ENCODE results near the gene TSPO.

TSPO gene

GRCh38 chr22:43113526-43114251 is 37.7 kb upstream of the TSPO start:
- TF ChIP-seq CTCF (conservative IDR thresholded peaks at IDR 0.05) (no peak), ZFX (IDR thresholded peaks at IDR 0.05) (no peak)
- H3K27ac ChIP-seq = peak overlapping the region; percentile 87

DNA sequence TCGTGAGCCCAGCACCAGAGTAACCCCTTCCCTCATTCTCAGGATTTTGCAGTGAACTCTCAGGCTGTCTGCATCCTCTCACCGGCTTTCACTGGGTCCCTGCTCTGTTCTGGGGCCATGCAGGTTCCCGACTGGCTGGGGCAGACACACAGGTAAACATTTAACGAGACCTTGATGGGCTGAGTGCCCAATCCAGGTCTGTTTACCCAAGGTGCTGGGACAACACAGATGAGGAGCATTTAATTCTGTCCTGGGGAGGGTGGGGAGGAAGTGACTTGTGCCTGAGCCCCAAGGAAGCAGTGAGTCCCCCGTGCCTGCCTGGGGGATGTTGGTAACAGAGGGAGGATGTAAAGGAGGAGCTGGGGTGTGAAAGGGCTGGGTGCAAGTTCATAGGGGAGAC is 36.4 kb upstream of the TSPO start:
- no peak for TF ChIP-seq CTCF (conservative IDR thresholded peaks at IDR 0.05)
- TF ChIP-seq ZFX (IDR thresholded peaks at IDR 0.05) = no peak
- peak overlapping the region; percentile 87 for H3K27ac ChIP-seq

GRCh38 chr22:43116932-43117331 is 34.4 kb upstream of the TSPO start:
- no peak for TF ChIP-seq ZFX (IDR thresholded peaks at IDR 0.05)
- no peak for TF ChIP-seq CTCF (conservative IDR thresholded peaks at IDR 0.05)
- peak overlapping the region; percentile 87; the same call in 1 of the 2 replicates for H3K27ac ChIP-seq

DNA sequence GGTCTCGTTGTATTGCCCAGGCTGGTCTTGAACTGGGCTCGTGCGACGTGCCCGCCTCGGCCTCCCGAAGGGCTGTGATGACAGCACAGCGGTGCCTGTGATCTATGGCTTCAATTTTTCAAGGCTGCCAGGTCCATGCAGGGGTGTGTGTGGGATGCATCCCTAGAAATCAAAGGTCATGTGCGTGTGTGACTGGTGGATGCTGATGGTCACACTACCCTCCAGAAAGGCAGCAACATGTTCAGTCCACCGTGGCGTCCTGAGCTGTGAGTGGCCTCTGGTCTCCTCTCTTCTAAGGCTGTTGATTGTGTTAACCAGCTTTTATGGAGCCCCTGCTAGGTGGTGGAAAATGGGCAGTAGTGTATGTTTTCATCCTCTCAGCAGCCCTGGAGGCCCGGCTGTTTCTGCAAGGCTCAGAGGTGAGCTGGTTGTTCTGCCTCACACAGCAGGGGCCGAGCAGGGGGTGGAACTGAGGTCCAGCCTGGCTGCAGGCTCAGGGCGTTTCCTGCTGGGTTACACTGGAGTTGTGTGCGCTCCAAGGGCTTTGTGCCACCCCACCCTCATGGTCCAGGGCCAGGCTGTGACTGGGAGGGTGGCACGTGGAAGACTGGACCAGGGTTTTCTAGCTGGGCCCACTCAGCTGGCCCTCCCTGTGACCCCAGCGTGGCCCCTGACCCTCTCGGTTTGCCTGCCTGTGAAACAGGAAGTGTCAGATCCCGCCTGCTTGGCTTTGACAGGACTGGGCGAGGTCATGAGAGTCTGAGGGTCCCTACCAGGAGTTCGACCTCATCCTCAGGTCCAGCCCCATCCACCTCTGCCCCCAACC is 33.1 kb upstream of the TSPO start:
- no peak for TF ChIP-seq ZFX (IDR thresholded peaks at IDR 0.05)
- no peak for TF ChIP-seq CTCF (conservative IDR thresholded peaks at IDR 0.05)
- peak overlapping the region; percentile 36 for H3K27ac ChIP-seq

DNA sequence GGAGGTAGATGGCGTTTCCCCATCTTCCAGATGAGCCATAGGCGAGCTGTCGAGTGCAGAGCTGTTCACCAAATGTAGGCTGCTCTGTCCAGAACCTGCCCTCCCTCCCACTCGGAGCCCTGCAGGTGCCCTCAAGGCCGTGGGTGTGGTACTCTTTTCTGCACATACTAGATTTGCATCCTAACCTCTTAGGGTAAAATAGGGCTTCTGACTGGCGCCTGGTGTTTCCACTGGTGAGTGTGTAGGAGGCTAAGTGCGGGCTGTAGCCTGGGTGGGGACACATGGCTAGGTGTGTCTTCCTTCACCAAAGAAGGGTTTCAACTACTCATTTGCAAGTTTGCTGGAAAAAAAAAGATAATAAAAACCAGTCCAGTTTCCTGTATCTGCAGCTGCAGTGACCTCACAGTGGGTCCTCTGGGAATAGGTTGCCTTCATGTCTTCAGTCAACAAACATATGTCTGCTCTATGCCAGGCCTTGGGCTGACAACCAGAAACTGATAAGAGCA is 32.4 kb upstream of the TSPO start:
- peak overlapping the region; percentile 36 for H3K27ac ChIP-seq
- TF ChIP-seq CTCF (conservative IDR thresholded peaks at IDR 0.05) = no peak

DNA sequence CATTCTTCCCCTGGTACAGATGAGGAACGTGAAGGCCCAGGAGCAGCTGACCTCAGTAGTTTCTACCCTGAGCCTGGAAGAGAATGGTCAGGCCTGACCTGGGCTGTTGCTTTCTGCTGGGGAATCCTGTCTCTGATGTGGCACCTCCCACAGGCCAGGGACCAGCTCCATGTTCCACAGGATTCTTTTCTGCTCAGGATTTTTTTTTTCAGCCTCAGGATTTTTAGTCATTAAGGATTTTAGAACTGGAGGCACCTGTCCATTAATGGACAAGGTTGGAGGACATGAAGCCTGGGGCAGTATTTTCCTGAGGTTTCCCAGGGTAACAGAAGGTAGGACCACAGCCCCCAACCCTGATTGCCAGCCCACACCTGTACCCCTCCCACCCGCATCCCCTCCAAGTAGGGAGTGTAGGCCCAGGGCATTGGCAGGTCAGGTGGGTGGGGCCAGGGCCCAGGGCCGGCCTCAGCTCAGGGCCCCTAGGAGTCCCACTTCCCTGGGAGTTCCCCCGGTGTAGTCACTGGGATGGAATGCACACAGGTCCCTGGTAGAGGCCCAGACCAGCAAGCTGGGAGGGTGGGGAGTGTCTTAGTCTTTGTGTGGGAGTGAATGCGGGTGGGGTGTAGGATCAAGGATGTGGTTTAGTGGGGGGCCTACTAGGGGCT is 24.7 kb upstream of the TSPO start:
- no peak overlapping the region for H3K27ac ChIP-seq
- TF ChIP-seq ZFX (IDR thresholded peaks at IDR 0.05) = no peak
- TF ChIP-seq CTCF (conservative IDR thresholded peaks at IDR 0.05) = no peak
